ENCODE data around the gene ZNF593OS.

The ZNF593OS gene

DNA sequence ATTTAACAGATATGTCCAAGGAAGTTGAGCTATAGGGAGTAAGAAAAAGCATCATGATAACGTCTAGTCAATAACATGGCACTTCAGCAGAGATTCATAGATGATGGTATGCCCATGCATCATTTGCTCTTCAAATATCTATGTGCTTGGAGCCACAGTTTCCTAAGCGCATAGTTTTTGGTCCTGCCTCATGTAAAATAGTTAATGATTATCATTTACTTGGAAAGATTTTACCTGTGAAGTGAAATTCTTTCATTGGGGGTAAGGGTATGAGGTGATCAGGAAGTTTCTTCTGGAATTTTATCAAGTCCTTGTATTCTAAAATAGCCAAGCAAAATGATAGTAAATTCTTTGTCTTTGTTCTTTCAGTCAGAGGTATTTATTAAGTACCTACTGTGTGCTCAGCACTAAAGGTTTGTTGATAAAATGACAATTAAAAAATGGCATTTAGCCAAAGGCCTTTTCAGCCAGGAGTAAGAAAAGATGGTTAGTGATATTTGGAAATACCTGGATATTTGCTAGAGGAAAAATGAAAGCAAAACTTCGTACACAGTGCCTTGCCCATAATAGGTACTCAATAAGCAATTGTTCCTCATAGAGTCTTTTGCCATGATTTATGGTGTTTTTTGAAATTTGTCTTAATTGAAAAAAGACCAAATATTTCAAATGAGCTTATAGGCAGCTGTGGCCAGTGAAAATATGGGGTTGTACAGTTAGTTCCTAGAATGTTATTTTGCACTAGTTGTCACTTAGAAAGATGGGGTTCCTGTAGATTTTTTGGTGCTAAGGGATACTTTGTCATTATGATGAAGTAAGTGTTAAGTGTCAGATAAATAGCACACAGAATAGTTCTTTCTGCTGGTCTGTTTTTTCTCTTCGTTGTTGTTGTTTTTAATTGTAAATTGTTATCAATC, 47.0 kb downstream of the ZNF593OS start:
- no peak for DNase-seq

GRCh38 chr1:26122988-26123973, 48.4 kb downstream of the ZNF593OS start:
- no peak for DNase-seq

DNA sequence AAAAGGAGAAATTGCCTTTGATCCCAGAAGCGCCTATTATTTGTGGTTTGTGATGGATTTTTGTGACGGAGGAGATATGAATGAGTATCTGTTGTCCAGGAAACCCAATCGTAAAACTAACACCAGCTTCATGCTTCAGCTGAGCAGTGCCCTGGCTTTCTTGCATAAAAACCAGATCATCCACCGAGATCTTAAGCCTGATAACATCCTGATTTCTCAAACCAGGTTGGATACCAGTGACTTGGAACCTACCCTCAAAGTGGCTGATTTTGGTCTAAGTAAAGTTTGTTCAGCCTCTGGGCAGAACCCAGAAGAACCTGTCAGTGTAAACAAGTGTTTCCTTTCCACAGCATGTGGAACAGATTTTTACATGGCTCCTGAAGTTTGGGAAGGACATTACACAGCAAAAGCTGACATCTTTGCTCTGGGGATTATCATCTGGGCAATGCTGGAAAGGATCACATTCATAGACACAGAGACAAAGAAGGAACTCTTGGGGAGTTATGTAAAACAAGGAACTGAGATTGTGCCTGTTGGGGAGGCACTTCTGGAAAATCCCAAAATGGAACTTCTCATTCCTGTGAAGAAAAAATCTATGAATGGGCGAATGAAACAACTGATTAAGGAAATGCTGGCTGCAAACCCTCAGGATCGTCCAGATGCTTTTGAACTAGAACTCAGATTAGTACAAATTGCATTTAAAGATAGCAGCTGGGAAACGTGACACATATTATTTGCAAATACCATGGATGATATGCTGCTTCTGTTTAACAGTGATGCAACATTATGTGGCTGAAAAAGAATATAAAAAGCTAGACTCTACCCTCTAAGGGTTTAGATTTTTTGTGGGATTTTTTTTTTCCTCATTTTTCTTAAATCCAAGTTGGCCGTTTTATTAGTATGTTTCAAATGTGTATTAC, 49.5 kb downstream of the ZNF593OS start:
- DNase-seq, result no peak

DNA sequence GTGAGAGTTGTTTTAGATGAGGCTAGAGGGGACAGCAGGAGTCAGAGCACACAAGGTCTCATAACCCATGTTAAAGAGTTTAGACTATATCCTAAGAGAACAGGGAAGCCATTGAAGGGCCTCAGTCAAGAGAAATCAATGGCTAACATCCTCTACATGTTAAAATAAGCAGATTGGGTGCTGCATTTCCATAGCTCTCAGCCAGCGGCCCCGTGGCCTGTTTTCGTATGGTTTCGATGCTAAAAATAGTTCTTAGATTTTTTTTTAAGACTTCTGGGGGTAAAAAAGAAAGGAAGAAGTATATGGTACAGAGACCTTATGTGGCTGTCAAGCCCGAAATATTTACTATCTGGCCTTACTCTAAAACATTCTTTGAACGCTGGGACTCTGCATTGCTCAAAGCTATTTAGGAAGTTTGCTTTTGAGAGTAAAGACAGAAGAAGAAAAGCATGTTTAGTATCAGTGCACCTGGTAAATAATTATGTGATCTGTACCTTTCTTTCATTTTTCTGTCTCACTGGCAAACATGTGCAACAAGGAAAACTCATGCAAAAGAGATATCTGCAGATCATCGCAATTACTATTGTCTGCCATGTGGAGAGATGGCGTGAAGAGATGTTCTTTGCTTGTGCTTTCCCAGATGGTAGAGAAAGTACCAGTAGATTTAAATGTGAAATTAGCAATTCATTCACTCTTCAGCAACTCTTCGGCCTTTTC, 51.6 kb downstream of the ZNF593OS start:
- DNase-seq, result no peak

Data from NCI-H2029 (cell line).